IPS DF 6.9 (cell line): ENCODE data around the gene PTPRH.
A peak's percentile ranks its signal among the peaks of the same experiment; 100 is the strongest.

ENCODE experiments used
- DNase-seq: peaks from one replicate; pipeline ENCODE4 v3.0.0-alpha.2; 2013; ENCODE audit warnings: low read depth, low spot score
- H3K27ac ChIP-seq: one replicate; pipeline ENCODE4 v1.5.1; 2013; ENCODE audit warnings: low read length, control low read depth
- H3K27me3 ChIP-seq: 2 replicates; pipeline ENCODE4 v1.6.1; 2013; ENCODE audit warnings: mild to moderate bottlenecking, low read length; ENCODE audit not compliant: control insufficient read depth, insufficient read depth
- H3K36me3 ChIP-seq: 2 replicates; pipeline ENCODE4 v1.6.1; 2013; ENCODE audit warnings: low read length; ENCODE audit not compliant: control insufficient read depth, insufficient read depth
- H3K4me1 ChIP-seq: 2 replicates; pipeline ENCODE4 v1.6.1; 2013; ENCODE audit warnings: low read length; ENCODE audit not compliant: control insufficient read depth, insufficient read depth
- H3K4me3 ChIP-seq: 2 replicates; pipeline ENCODE4 v1.5.1; 2013; ENCODE audit warnings: mild to moderate bottlenecking, low read length
- H3K9me3 ChIP-seq: 2 replicates; pipeline ENCODE4 v1.6.1; 2013; ENCODE audit warnings: low read length, inconsistent platforms; ENCODE audit not compliant: control insufficient read depth, insufficient read depth
- WGBS: extraction: QIAGEN DNeasy Blood & Tissue Kit; methylation state at CpG from one replicate; pipeline ENCODE4 v1.1.7; 2013; ENCODE audit warnings: mixed read lengths, missing lambda C conversion rate; ENCODE audit not compliant: insufficient read length, insufficient coverage; 5-methylcytosine and 5-hydroxymethylcytosine counted together

Gene PTPRH

DNA sequence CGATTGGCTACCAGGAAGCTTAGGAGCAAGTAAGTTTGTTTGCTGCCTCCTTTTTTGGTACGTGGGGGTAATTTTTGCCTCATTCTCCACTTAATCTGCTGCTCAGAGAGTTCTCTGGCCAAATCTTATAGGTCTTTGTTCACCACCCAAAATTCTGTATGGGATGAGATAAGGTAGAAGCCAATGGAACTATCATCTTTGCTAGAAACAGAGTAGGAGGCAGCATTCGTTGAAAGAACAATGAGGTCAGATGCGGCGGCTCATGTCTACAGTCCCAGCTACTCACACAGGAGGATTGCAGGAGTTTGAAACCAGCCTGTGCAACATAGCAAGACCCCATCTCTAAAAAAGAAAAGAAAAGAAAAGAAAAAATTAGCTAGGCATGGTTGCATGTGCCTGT, 37.9 kb downstream of the PTPRH start:
- Histone ChIP-seq H3K27ac (no peak overlapping the region), H3K4me3 (no peak overlapping the region), H3K9me3 (no peaks in the 10 kb centered on the region), H3K4me1 (0 out of 2 replicates have a peak, but pooled peaks cover 2% of the 10 kb centered on the region), H3K27me3 (peaks cover 3% of the 10 kb centered on the region; the same call in 1 of the 2 replicates), H3K36me3 (no peaks in the 10 kb centered on the region)
- no CpG with 5 or more reads among the region's 5 CpGs for WGBS
- DNase-seq: no peak

DNA sequence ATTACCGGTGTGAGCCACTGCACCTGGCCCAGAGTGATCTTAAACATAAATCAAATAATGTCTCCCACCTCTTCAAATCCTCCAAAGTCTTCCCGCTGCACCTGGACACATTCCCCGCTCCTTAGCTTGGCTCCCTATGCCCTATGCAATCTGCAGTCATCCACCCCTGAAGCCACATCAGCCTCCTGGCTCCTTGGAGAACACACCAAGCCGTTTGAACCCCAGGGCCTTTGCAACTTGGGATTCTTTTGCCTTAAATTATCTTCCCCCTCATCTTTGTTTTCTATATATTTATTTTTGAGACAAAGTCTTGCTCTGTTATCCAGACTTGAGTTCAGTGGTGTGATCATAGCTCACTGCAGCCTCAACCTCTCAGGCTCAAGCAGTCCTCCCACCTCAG, 40.2 kb downstream of the PTPRH start:
- no peaks in the 10 kb centered on the region for H3K36me3 ChIP-seq
- H3K27me3 ChIP-seq: peaks cover 3% of the 10 kb centered on the region; the same call in 1 of the 2 replicates
- H3K4me3 ChIP-seq: no peak overlapping the region
- H3K9me3 ChIP-seq: no peaks in the 10 kb centered on the region
- no peak overlapping the region for H3K27ac ChIP-seq
- no peaks in the 10 kb centered on the region for H3K4me1 ChIP-seq
- WGBS: no CpG with 5 or more reads among the region's 4 CpGs
- DNase-seq: no peak

DNA sequence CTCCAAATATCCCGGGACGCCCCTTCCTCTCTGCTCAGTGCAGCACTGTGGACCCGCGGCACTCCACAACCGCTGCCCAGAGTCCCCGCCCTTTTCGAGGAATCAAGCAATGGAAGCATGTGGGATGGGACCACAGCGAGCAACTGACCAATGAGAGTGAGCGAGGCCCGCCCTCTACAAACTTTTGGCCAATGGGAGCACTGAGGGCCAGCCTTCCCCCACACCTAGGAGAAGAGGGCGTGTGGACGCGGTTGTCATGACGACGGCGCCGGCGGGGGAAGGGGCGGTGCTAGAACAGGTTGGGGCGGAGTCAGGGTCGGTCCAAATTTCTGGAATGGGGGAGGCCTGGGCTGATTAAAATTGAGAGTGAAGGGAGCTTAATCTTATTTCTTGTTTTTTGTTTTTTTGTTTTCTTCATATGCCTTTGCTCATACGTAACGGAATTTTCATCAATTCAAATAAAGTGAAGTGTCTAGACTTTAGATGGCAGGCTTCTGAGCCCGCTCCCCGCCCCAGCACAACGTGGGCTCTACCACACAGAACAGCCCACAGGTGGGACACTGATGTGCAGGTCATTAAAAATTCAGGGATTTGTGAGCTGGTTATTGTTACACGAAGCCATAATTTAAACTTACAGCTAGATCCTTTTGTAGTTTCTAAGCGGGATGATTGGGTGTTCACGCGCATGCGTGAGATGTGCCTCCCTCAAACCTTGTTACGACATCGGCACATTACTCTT, 42.6 kb downstream of the PTPRH start, which contains the start of gene DNAAF3:
DNAAF3 (minus strand) TSS at position 84 of the 739 bp plus-strand sequence. CDS start 200 bp downstream, outside the sequence.
- H3K9me3 ChIP-seq: no peaks in the 10 kb centered on the region
- H3K4me3 ChIP-seq: peak within 1 kb of the TSS; percentile 40; the same call in 1 of the 2 replicates
- H3K4me1 ChIP-seq: no peaks in the 10 kb centered on the region
- no peaks in the 10 kb centered on the region for H3K36me3 ChIP-seq
- DNase-seq: no peak
- no peak within 1 kb of the TSS for H3K27ac ChIP-seq
- no CpG with 5 or more reads among the region's 33 CpGs for WGBS
- H3K27me3 ChIP-seq: no peaks in the 10 kb centered on the region; the same call in 1 of the 2 replicates

DNA sequence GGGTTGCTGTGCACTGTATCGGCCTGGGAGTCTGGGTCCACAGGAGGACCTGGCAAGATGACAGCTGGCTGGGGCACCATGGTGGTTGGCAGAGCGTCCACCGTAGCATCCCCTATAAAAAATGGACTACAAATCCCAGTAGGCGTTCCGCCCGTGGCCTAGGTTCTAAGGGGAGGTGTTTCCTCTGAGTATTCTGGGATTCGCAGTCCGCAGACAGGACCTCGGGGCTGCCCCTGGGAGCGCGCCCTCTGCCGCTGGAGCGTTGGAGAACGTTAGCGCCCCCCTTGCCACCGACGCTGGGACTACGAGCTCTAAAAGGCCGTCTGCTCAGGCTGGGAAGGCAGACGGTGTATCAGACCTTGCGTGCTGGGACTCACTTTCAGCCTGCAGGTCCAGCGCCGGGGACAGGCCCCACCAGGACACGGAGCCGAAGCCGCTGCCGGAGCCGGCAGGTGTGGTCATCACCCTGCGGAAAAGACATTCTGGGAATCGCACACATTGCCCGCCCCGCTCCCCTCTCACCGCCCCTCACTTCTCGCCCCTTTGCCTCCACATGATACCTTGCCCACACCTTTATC, 43.3 kb downstream of the PTPRH start:
- no peak overlapping the region for H3K27ac ChIP-seq
- peaks cover 1% of the 10 kb centered on the region; the same call in 1 of the 2 replicates for H3K4me1 ChIP-seq
- H3K27me3 ChIP-seq: no peaks in the 10 kb centered on the region; the same call in 1 of the 2 replicates
- no peak for DNase-seq
- H3K9me3 ChIP-seq: no peaks in the 10 kb centered on the region
- no peaks in the 10 kb centered on the region for H3K36me3 ChIP-seq
- WGBS: no CpG with 5 or more reads among the region's 34 CpGs
- H3K4me3 ChIP-seq: peak overlapping the region; percentile 40; the same call in 1 of the 2 replicates

DNA sequence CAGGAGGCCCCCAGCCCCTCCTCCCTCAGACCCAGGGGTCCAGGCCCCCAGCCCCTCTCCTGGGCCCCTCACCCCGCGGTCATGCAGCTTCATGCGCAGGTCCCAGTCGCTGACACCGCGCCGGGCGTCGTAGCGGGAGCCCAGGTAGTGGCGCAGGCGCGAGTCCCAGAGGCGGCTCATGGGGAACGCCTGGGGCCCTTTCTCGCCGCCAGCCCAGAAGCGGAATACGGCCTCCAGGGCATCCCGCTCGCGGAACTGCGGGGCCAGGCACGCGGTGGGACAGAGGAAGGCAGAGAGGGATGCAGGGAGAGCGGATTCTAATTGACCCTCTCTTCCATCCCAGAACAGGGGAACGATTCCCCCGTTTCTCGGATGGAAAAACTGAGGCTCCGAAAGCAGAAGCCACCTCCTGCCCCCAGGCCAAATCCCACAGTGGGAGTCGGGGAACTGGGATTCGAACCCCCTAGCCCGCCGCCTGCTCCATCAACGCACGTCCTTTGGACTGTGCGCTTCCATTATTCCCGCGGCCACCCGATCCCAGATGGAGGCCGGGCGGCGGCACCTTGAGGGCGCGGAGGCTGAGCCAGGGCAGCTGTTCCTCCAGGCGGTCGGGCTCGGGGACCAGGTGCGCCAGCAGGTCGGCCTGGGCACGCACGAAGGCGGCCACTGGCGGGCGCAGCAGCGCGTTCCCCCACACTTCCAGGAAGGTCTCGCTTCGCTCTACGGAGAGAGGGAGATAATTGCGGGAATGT, 47.6 kb downstream of the PTPRH start:
- H3K9me3 ChIP-seq: no peaks in the 10 kb centered on the region
- H3K4me1 ChIP-seq: peaks cover 7% of the 10 kb centered on the region
- DNase-seq: no peak
- no peak overlapping the region for H3K27ac ChIP-seq
- H3K4me3 ChIP-seq: no peak overlapping the region
- no peaks in the 10 kb centered on the region; the same call in 1 of the 2 replicates for H3K27me3 ChIP-seq
- no CpG with 5 or more reads among the region's 61 CpGs for WGBS
- H3K36me3 ChIP-seq: no peaks in the 10 kb centered on the region

DNA sequence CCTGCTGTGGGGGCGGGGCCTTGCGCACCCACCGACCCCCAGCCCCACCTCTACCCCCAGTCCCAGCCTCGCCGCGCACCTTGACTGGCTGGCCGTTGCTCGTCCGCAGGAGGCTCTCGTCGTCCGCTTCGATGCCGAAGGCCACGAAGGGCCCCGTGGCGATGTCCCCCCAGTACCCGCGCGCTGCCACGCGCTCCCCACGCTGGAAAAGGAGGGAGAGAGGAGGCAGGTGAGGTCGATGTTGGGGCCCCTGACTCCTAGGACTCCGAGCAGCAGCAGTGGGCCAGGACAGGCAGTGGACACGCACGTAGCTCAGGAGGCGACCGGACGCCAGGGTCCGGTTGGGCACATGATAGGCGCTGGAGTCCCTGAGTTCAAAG, 48.3 kb downstream of the PTPRH start:
- no peaks in the 10 kb centered on the region for H3K9me3 ChIP-seq
- no peaks in the 10 kb centered on the region; the same call in 1 of the 2 replicates for H3K27me3 ChIP-seq
- DNase-seq: no peak
- H3K4me3 ChIP-seq: peak overlapping the region; percentile 29; the same call in 1 of the 2 replicates
- H3K27ac ChIP-seq: no peak overlapping the region
- no peaks in the 10 kb centered on the region for H3K36me3 ChIP-seq
- H3K4me1 ChIP-seq: peaks cover 7% of the 10 kb centered on the region
- WGBS: no CpG with 5 or more reads among the region's 32 CpGs

DNA sequence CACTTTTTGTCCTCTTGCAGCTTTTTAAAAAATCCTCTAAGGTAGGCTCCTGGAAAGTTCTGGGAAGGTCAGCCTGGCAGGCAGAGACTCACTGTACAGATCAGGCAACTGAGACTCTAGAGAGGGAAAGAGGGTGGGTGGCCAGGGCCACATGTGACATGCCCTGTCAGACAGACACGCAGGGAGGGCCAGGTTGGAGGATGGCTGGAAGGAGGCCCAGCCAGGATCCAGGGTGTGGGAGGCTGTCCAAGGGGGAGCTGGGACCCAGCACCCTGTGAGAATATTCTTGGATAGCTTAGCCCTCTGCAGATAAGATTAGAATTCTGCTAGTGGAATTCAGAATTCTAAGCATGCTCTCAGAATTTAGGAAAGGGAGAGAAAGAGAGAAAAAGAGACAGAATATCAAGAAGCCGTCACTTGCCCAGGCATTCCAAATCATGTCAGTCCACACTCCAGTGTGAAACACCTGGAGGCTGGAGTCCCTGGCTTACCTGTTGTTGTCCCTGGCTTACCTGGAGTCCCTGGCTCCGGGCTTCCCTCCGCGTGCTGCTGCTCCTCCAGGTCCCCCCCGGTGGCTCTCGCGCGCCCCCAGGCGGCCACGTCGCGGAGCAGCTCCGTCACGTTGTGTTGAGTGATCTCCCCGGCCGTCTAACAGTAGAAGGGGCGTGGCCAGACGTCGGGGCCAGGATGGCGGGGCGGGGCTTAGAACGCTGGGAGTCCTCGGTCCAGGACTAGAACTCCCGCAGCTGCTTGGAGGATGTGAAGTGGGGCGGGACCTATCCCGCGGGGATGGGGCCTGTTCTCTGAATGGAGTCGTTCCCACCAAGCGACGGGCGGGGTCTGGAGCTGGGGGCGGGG, 48.9 kb downstream of the PTPRH start:
- no peak overlapping the region; the same call in 1 of the 2 replicates for H3K4me3 ChIP-seq
- H3K36me3 ChIP-seq: no peaks in the 10 kb centered on the region
- DNase-seq: no peak
- no peaks in the 10 kb centered on the region for H3K9me3 ChIP-seq
- H3K27me3 ChIP-seq: no peaks in the 10 kb centered on the region; the same call in 1 of the 2 replicates
- H3K27ac ChIP-seq: no peak overlapping the region
- peaks cover 7% of the 10 kb centered on the region for H3K4me1 ChIP-seq
- WGBS: no CpG with 5 or more reads among the region's 33 CpGs

DNA sequence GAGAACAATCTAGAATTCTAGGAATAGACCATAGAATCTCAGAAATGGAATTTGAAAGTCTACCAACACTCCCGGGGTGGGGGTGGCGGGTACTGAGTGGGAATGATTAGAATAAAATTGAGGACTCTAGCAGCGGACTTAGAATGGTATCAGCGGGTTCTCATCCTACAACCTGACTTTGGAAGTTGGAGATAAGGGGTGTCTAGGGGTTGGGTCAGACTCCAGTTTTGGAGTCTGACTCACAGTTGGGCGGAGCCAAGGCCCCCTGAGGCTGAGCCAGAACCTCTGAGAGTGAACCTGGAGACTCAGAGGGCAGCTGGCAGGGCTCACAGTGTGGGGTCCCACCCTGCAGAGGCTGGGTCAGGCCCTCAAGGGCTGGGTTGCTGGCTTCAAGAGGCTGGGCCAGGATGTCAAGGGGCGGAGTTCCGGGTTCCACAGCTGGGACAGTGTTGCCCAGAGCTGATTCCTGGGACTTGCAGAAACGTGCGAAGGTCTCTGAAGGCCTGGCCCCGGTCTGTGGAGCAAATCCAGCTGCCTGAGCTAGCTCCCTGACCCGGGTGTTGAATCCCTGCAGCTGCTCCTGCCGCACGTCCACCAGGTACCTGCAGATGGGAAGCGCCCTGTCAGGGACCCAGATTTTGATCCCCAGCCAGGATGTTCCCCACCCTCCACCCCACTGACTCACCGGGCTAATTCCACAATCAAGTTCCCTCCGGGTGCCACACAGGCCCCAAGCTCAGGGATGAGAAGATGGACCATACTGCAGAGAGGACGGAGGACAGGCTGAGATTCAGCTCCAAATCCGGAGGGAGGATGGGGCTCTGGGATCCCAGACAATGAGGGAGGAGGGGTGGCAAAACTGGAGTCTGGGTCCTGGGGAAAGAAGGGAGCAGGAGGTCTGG, 50.2 kb downstream of the PTPRH start:
- Histone ChIP-seq H3K9me3 (no peaks in the 10 kb centered on the region), H3K27ac (no peak overlapping the region), H3K4me1 (peaks cover 7% of the 10 kb centered on the region), H3K27me3 (no peaks in the 10 kb centered on the region; the same call in 1 of the 2 replicates), H3K4me3 (no peak overlapping the region), H3K36me3 (no peaks in the 10 kb centered on the region)
- no CpG with 5 or more reads among the region's 18 CpGs for WGBS
- DNase-seq: no peak

DNA sequence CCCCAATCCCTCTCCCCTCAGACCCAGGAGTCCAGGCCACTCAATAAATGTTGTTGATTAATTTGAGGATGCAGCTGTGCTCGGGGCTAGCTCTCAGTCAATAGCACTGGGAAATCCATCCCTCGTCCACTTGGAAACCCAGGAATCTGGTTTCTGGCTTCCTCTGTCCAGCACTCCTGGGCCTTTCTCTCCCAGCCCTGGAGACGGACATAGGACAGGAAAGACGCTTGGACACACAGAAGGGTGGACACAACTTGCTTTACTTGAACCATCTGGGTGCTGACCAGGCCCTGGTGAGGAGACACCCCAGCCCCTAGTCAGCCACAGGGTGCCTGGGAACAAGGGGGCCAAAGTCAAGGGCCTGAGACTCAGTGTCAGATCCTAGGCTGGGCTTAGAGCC, 50.9 kb downstream of the PTPRH start:
- no peak overlapping the region for H3K4me3 ChIP-seq

More for the DNA sequence above, 50.9 kb downstream of the PTPRH start:
- Histone ChIP-seq H3K9me3 (no peaks in the 10 kb centered on the region), H3K27me3 (no peaks in the 10 kb centered on the region; the same call in 1 of the 2 replicates), H3K27ac (no peak overlapping the region), H3K4me1 (peaks cover 7% of the 10 kb centered on the region), H3K36me3 (no peaks in the 10 kb centered on the region)
- WGBS: no CpG with 5 or more reads among the region's 4 CpGs
- no peak for DNase-seq
